Measurements from ENCODE around the gene MOB3A. TPM values are rescaled to one million over a fixed set of nuclear protein-coding genes. Genes with fewer than 3 reads are reported as not detected.

MOB3A gene
- polyA plus RNA-seq, 1 donor (not counting 4 experiments of a cell fraction or from before 2014, with no cell fraction given), result 34.2 TPM

- Histone ChIP-seq H3K9ac (ENCODE audit: control insufficient read depth, extremely low read depth, insufficient read depth, low read length) (no peak overlapping the region), H3K27me3 (ENCODE audit: control insufficient read depth, extremely low read depth, insufficient read depth, low read length) (no peaks in the 10 kb centered on the region), H3K27ac (ENCODE audit: control insufficient read depth, insufficient read depth, low read length) (no peak overlapping the region), H4K20me1 (ENCODE audit: control insufficient read depth, extremely low read depth, insufficient read depth, low read length) (peaks cover 3% of the 10 kb centered on the region), H3K4me1 (ENCODE audit: control insufficient read depth, extremely low read depth, insufficient read depth, low read length) (peaks cover 17% of the 10 kb centered on the region), H3K79me2 (ENCODE audit: control insufficient read depth, insufficient read depth, low read length) (no peaks in the 10 kb centered on the region), H3K4me2 (ENCODE audit: control insufficient read depth, extremely low read depth, insufficient read depth, low read depth, low read length) (no peak overlapping the region), H3K4me3 (ENCODE audit: control insufficient read depth in 2 of 3, extremely low read depth in 1 of 3, insufficient read depth in 2 of 3, low read depth in 1 of 3, low read length in 3 of 3) (no peak overlapping the region), H3K9me3 (ENCODE audit: control insufficient read depth, low read depth, low read length) (no peaks in the 10 kb centered on the region), H2AFZ (ENCODE audit: control insufficient read depth, low read length) (no peak overlapping the region), H3K9me1 (ENCODE audit: control insufficient read depth, extremely low read depth, insufficient read depth, low read length) (no peaks in the 10 kb centered on the region), H3K36me3 (ENCODE audit: control insufficient read depth in 2 of 2, extremely low read depth in 1 of 2, insufficient read depth in 2 of 2, low read length in 2 of 2) (peaks cover 27 to 34% of the 10 kb centered on the region in 2 experiments)
- TF ChIP-seq CTCF (optimal IDR thresholded peaks at IDR 0.05 in 1 of 3, IDR thresholded peaks at IDR 0.05 in 1 of 3, conservative IDR thresholded peaks at IDR 0.05 in 1 of 3; ENCODE audit: extremely low read depth in 1 of 3, insufficient read depth in 2 of 3, low read length in 3 of 3), result no peak
- TF ChIP-seq EZH2 (IDR thresholded peaks at IDR 0.05; ENCODE audit: low read length), result no peak
- DNase-seq (ENCODE audit: low read depth, low spot score) (no peak), FAIRE-seq (no peak)
- dilution Hi-C loops (cut with MboI; ENCODE audit: extremely low pct_ligation_motif_present, low sequenced_read_pairs), result no loop called here
Observed at GRCh38 chr19:2039089-2039958, 56.8 kb downstream of the MOB3A start.

GRCh38 chr19:2038284-2039088 lies 57.6 kb downstream of the MOB3A start:
- TF ChIP-seq EZH2 (IDR thresholded peaks at IDR 0.05; ENCODE audit: low read length), result no peak
- TF ChIP-seq CTCF (optimal IDR thresholded peaks at IDR 0.05 in 1 of 3, IDR thresholded peaks at IDR 0.05 in 1 of 3, conservative IDR thresholded peaks at IDR 0.05 in 1 of 3; ENCODE audit: extremely low read depth in 1 of 3, insufficient read depth in 2 of 3, low read length in 3 of 3), result no peak
- H2AFZ ChIP-seq (ENCODE audit: control insufficient read depth, low read length), result no peak overlapping the region
- DNase-seq (ENCODE audit: low read depth, low spot score) (no peak), FAIRE-seq (no peak)
- H3K4me1 ChIP-seq (ENCODE audit: control insufficient read depth, extremely low read depth, insufficient read depth, low read length), result peaks cover 17% of the 10 kb centered on the region
- no peak overlapping the region for H3K9ac ChIP-seq (ENCODE audit: control insufficient read depth, extremely low read depth, insufficient read depth, low read length)
- no peaks in the 10 kb centered on the region for H3K9me1 ChIP-seq (ENCODE audit: control insufficient read depth, extremely low read depth, insufficient read depth, low read length)
- no peaks in the 10 kb centered on the region for H3K9me3 ChIP-seq (ENCODE audit: control insufficient read depth, low read depth, low read length)
- peaks cover 3% of the 10 kb centered on the region for H4K20me1 ChIP-seq (ENCODE audit: control insufficient read depth, extremely low read depth, insufficient read depth, low read length)
- H3K79me2 ChIP-seq (ENCODE audit: control insufficient read depth, insufficient read depth, low read length), result no peaks in the 10 kb centered on the region
- dilution Hi-C loops (cut with MboI; ENCODE audit: extremely low pct_ligation_motif_present, low sequenced_read_pairs), result no loop called here
- no peak overlapping the region for H3K27ac ChIP-seq (ENCODE audit: control insufficient read depth, insufficient read depth, low read length)
- H3K4me2 ChIP-seq (ENCODE audit: control insufficient read depth, extremely low read depth, insufficient read depth, low read depth, low read length), result no peak overlapping the region
- H3K36me3 ChIP-seq (ENCODE audit: control insufficient read depth in 2 of 2, extremely low read depth in 1 of 2, insufficient read depth in 2 of 2, low read length in 2 of 2), result peaks cover 27 to 29% of the 10 kb centered on the region in 2 experiments
- H3K4me3 ChIP-seq (ENCODE audit: control insufficient read depth in 2 of 3, extremely low read depth in 1 of 3, insufficient read depth in 2 of 3, low read depth in 1 of 3, low read length in 3 of 3), result no peak overlapping the region
- H3K27me3 ChIP-seq (ENCODE audit: control insufficient read depth, extremely low read depth, insufficient read depth, low read length), result no peaks in the 10 kb centered on the region
